Measurements from ENCODE around the gene DIP2C.

Gene DIP2C

DNA sequence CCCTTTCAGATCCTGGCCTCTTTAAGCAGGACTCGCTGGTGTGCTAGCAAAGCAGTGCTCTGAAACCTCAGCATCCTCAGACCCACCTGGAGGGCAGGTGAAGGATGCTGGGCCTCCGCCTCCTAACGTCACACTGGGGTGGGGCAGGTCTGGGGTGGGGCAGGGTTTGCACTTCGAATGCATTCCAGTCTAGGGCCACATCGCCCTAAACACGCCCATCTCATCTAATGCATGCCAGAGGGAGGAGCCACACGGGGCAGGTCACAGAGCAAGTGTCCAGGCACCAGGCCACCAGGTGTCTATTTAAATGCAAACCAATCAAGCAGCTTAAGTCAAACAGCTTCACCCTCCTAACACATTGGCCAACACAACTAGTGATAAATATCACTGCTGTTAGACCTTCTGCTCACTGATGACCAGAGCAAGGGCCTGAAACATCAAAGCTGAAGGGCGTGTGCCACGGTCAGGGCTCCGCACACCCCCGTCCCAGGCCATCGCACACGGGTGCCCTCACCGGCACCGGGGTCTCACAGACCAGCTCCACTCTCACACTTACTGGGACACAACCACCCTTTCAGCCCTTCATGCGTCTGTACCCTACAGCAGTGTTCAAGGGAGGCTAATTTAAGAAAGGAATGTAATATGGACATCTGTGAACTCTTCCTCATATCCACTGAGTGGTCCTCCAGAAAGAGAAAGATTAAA, 47.1 kb downstream of the DIP2C start:
- peaks cover 7 to 15% of the 10 kb centered on the region in 2 donors for H3K27me3 Mint-ChIP-seq
- H3K9me3 Mint-ChIP-seq: peaks cover 6 to 10% of the 10 kb centered on the region in 2 donors
- no peaks in the 10 kb centered on the region for H3K4me1 Mint-ChIP-seq
- H3K27ac Mint-ChIP-seq: no peak overlapping the region
- no peak for DNase-seq
- H3K4me3 Mint-ChIP-seq: no peak overlapping the region
- H3K36me3 Mint-ChIP-seq: no peaks in the 10 kb centered on the region
- ATAC-seq (replicated peaks): no peak

- no peaks in the 10 kb centered on the region for H3K4me1 Mint-ChIP-seq
- H3K36me3 Mint-ChIP-seq: no peaks in the 10 kb centered on the region
- peaks cover 6 to 10% of the 10 kb centered on the region in 2 donors for H3K9me3 Mint-ChIP-seq
- ATAC-seq (replicated peaks) (no peak), DNase-seq (no peak)
- no peak overlapping the region for H3K27ac Mint-ChIP-seq
- peaks cover 15 to 20% of the 10 kb centered on the region in 2 donors for H3K27me3 Mint-ChIP-seq
- H3K4me3 Mint-ChIP-seq: no peak overlapping the region
These were observed 48.1 kb downstream of the DIP2C start for GRCh38 chr10:641149-642010.

- H3K4me3 Mint-ChIP-seq: no peak overlapping the region
- peaks cover 21 to 25% of the 10 kb centered on the region in 2 donors for H3K27me3 Mint-ChIP-seq
- H3K27ac Mint-ChIP-seq: no peak overlapping the region
- H3K36me3 Mint-ChIP-seq: no peaks in the 10 kb centered on the region
- DNase-seq (no peak), ATAC-seq (replicated peaks) (no peak)
- peaks cover 6 to 10% of the 10 kb centered on the region in 2 donors for H3K9me3 Mint-ChIP-seq
- H3K4me1 Mint-ChIP-seq: no peaks in the 10 kb centered on the region
These were observed 48.8 kb downstream of the DIP2C start for GRCh38 chr10:640673-641045.

DNA sequence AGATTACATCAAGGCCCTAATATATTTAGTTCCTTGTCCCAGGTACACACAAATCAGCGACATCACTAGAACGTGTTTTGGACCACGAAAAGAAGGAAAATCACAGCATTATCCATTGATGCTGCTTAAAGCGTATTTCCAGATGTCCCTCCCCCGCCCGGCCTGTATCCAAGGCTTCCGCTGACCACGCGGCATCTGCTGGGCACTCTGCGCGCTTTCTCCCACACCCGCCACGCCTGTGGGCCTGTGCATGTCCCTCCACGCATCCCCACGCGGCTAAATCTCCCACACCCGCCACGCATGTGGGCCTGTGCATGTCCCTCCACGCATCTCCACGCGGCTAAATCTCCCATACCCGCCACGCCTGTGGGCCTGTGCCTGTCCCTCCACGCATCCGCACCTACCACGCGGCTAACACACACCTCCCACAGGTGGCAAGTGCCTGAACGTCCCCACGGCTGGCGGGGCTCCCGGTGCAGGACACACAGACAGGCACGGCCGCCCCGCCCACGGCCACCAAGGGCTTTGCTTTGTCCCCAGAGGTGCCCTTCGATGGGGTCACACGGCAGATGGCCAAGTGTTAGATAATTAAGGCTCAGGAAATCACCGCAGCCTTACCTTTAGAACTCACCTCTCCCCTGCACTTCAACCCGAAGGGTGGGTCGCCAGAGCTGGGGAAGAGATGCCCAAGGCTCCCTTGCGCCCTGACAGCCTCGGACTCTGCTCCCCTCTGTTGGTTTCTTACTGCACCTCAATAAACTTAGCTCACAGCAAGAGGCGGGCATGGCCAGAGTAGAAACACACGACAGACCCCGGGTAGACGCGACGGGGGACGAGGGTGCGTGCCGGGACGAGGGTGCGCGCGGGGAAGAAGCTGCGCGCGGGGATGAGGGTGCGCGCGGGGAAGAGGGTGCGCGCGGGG, 49.5 kb downstream of the DIP2C start:
- peaks cover 24 to 27% of the 10 kb centered on the region in 2 donors for H3K27me3 Mint-ChIP-seq
- H3K27ac Mint-ChIP-seq: no peak overlapping the region
- no peaks in the 10 kb centered on the region for H3K36me3 Mint-ChIP-seq
- H3K9me3 Mint-ChIP-seq: peaks cover 6 to 10% of the 10 kb centered on the region in 2 donors
- H3K4me3 Mint-ChIP-seq: no peak overlapping the region
- DNase-seq: no peak
- H3K4me1 Mint-ChIP-seq: no peaks in the 10 kb centered on the region
- no peak for ATAC-seq (replicated peaks)

- Mint-ChIP-seq H3K4me1 (no peaks in the 10 kb centered on the region), H3K4me3 (no peak overlapping the region), H3K36me3 (no peaks in the 10 kb centered on the region), H3K27me3 (peaks cover 29 to 35% of the 10 kb centered on the region in 2 donors), H3K9me3 (peaks cover 0 to 4% of the 10 kb centered on the region in 2 donors), H3K27ac (no peak overlapping the region)
- DNase-seq (no peak), ATAC-seq (replicated peaks) (no peak)
These were observed 50.3 kb downstream of the DIP2C start for GRCh38 chr10:639001-639750.

DNA sequence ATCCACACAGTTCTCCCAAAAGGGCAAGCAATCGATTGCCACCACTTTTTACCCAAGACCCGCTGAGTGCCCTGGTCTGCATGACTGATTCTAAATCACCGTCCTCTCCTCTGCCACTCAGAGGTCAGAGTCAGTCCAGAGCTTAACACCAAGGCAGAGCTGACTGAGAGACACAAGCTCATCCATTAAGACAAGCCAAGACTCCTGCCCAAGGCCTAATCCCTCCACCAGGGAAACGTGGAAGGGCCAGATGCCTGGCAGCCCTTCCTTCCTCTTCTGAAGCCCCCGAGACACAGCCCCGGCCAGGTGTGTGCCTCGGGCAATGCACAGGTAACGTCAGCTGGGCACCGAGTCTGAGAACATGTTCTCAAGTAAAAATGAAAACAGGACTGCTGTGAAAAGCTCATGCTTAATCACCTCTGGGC, 51.7 kb downstream of the DIP2C start:
- DNase-seq (no peak), ATAC-seq (replicated peaks) (no peak)
- no peak overlapping the region for H3K4me3 Mint-ChIP-seq
- peaks cover 29 to 34% of the 10 kb centered on the region in 2 donors for H3K27me3 Mint-ChIP-seq
- H3K36me3 Mint-ChIP-seq: no peaks in the 10 kb centered on the region
- H3K4me1 Mint-ChIP-seq: no peaks in the 10 kb centered on the region
- H3K9me3 Mint-ChIP-seq: peaks cover 0 to 4% of the 10 kb centered on the region in 2 donors
- H3K27ac Mint-ChIP-seq: no peak overlapping the region

DNA sequence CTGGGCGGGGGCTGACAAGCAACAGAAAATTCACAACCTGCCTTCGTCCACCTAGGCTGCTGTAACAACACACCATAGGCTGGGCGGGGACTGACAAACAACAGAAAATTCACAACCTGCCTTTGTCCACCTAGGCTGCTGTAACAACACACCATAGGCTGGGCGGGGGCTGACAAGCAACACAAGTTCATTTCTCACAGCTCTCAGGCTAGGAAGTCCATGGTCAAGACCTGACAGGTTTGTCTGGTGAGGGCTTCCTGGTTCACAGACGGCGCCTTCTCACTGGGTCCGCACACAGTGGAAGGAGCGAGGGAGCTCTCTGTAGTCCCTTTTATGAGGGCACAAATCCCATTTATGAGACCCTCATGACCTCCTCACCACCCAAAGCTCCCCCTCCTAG, 52.2 kb downstream of the DIP2C start:
- no peak for ATAC-seq (replicated peaks)
- Mint-ChIP-seq H3K27ac (no peak overlapping the region), H3K9me3 (peaks cover 0 to 1% of the 10 kb centered on the region in 2 donors), H3K4me1 (no peaks in the 10 kb centered on the region), H3K27me3 (peaks cover 29 to 30% of the 10 kb centered on the region in 2 donors), H3K36me3 (no peaks in the 10 kb centered on the region), H3K4me3 (no peak overlapping the region)
- no peak for DNase-seq

DNA sequence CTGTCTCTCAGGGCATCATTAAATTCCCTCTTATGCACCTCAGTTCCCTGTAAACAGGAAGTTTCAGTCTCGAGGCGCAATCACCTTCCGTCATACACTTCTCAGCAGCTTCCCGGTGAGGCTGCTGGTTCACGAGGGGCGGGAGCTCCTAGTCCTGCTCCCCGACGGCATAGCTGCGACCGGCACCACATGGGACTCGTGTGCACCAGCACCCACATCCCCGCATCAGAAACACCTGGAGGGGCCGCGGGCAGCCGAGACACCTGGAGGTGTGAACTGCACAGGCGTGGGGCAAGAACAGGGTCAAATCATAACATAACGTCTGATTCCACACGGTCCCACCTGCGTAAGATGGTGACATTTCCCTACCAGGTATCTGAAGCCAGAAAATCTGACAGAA, 52.7 kb downstream of the DIP2C start:
- Mint-ChIP-seq H3K4me1 (no peaks in the 10 kb centered on the region), H3K27me3 (peaks cover 29 to 30% of the 10 kb centered on the region in 2 donors), H3K9me3 (peaks cover 0 to 1% of the 10 kb centered on the region in 2 donors), H3K4me3 (no peak overlapping the region), H3K27ac (no peak overlapping the region), H3K36me3 (no peaks in the 10 kb centered on the region)
- no peak for ATAC-seq (replicated peaks)
- no peak for DNase-seq

DNA sequence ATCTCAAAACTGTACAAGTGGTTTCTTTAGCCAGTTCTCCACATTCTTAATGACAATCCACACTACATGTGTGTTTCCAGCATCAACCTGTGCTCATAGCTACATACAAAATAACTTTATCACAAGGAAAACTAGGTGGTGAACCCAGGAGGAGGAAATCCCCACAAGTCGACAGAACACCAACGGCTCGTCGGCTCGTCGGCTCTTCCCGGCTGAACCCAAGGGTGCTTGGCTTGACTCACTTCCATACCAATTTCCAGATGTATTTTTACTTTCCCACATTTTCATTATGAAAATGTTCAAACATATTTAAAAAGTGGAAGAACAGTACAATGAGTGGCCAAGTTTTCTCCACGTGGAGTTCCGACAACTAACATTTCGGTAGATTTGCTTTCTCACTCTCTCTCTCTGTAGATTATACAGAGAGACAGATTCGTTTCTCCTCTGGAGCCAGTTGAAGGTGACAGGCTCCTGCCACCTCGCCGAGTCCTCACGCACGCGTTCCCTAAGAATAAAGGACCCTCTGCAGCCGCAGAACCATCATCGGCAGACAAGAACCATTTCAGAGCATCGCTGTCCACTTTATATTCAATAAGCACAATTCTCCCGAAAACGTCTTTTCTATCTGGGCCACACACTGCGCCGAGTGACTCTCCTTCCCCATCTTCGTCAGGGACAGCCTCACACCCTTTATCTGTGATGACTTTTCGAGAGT, 53.3 kb downstream of the DIP2C start:
- H3K4me1 Mint-ChIP-seq: no peaks in the 10 kb centered on the region

DNA sequence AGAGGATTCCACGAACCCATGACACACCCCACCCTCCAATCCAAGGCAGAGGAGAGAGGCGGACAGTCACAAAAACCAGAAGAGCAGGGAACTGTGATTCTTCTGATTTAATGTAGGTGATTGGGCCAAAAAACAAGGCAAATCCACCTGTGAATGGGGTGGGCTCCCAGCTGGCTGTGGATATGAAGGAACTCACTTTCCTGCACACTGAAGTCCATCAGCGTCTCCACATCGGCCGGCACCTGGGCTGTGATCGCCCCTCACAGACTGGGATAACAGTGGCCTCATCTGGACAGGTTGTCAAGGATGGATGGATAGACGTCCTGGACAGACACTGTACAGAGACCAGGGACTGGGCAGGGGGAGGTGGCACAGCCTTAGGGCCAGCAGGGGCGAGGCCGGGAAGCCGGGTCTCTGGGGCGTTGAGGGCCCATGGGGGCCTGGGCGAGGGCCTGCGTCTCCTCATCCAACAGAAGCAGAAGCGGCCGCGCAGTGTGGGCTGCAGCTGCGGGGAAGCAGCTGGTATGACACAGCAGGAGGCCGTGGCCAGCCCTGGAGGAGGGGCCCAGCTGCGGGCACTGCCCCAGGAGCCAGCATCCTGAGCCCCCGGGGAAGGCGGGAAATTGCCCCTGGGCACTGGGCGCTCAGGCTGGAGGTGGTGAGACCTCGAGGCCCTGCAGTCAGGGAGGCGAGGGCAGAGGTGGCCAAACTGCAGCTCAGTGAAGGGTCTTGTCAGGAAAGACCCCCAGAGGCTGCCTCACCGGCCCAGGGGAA, 54.2 kb downstream of the DIP2C start:
- H3K27ac Mint-ChIP-seq: no peak overlapping the region
- no peaks in the 10 kb centered on the region for H3K36me3 Mint-ChIP-seq
- peaks cover 0 to 1% of the 10 kb centered on the region in 2 donors for H3K9me3 Mint-ChIP-seq
- H3K4me3 Mint-ChIP-seq: no peak overlapping the region
- ATAC-seq (replicated peaks) (no peak), DNase-seq (no peak)
- no peaks in the 10 kb centered on the region for H3K4me1 Mint-ChIP-seq
- H3K27me3 Mint-ChIP-seq: peaks cover 29 to 30% of the 10 kb centered on the region in 2 donors

More for the DNA sequence above, 53.3 kb downstream of the DIP2C start:
- H3K4me3 Mint-ChIP-seq: no peak overlapping the region
- DNase-seq (no peak), ATAC-seq (replicated peaks) (no peak)
- no peaks in the 10 kb centered on the region for H3K36me3 Mint-ChIP-seq
- H3K9me3 Mint-ChIP-seq: peaks cover 0 to 1% of the 10 kb centered on the region in 2 donors
- H3K27me3 Mint-ChIP-seq: peaks cover 29 to 30% of the 10 kb centered on the region in 2 donors
- no peak overlapping the region for H3K27ac Mint-ChIP-seq

DNA sequence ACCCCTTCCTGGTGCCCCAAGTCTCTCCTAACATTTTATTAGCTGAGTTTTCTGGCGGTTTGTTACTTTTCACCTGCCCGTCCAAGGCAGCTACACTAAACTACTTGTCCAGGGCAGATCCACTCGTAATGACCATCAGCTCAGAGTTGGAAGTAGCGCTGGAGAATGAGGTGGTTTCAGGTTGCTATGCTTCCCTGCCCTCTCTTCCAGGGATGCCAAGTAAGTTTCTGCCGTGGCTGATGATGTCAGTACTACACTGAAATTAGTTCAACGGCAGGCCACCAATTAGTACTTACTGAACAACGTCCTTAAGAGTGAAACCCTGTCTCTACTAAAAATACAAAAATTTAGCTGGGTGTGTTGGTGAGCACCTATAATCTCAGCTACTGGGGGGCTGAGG, 55.2 kb downstream of the DIP2C start:
- H3K4me3 Mint-ChIP-seq: no peak overlapping the region
- peaks cover 30 to 39% of the 10 kb centered on the region in 2 donors for H3K27me3 Mint-ChIP-seq

More for the DNA sequence above, 55.2 kb downstream of the DIP2C start:
- no peaks in the 10 kb centered on the region for H3K36me3 Mint-ChIP-seq
- no peak for ATAC-seq (replicated peaks)
- no peak for DNase-seq
- no peak overlapping the region for H3K27ac Mint-ChIP-seq
- no peaks in the 10 kb centered on the region for H3K4me1 Mint-ChIP-seq
- H3K9me3 Mint-ChIP-seq: no peaks in the 10 kb centered on the region
